ENCODE data around the gene TCTN1. TPM values are rescaled to one million over a fixed set of nuclear protein-coding genes. Genes with fewer than 3 reads are reported as not detected.
A peak's percentile ranks its signal among the peaks of the same experiment; 100 is the strongest.

The TCTN1 gene
- total RNA-seq (2021; ENCODE audit: unreplicated experiment) (27.0 TPM), Bru-seq, nascent RNA (percentile 62 among the genes with signal in this experiment), BruChase-seq, experiment 1, labeled RNA remaining after a 6-hour chase (percentile 54 among the genes with signal in this experiment), BruChase-seq, experiment 2, labeled RNA remaining after a 2-hour chase (percentile 69 among the genes with signal in this experiment)
- 15.6 and 20.4 TPM in 2 replicates for polyA plus RNA-seq (2012)
- long read RNA-seq, transcript TCTN1-225 (15 exons, 2,309 nt) = major isoform, 10 of 29 reads
- long read RNA-seq, partial matches to known transcripts = 4 of 29 reads
- long read RNA-seq, other reads (novel, unspliced or antisense) = 12 of 29 reads

GRCh38 chr12:110613771-110614684 is at the start of gene TCTN1:
TSS of gene TCTN1 (plus strand) at chr12:110614129. CDS start at chr12:110614183, 54 bp downstream.
- BruUV-seq (replicated peaks) = TSS peak; percentile 66
- Histone ChIP-seq H3K4me1 (ENCODE audit: control insufficient read depth in 1 of 2, insufficient read depth in 2 of 2, low read length in 2 of 2) (peaks cover 10 to 25% of the 10 kb centered on the region in 2 experiments; a peak in 3 of 4 replicates), H3K9me2 (ENCODE audit: insufficient read depth) (no peaks in the 10 kb centered on the region), H3K36me3 (ENCODE audit: control insufficient read depth in 1 of 2, insufficient read depth in 2 of 2, low read length in 2 of 2) (no peaks in the 10 kb centered on the region), H2AFZ (ENCODE audit: low read depth, low read length, poor library complexity, severe bottlenecking) (peak within 1 kb of the TSS; percentile 90), H3K9me3 (ENCODE audit: control insufficient read depth in 1 of 2, insufficient read depth in 1 of 2, low read depth in 1 of 2, low read length in 2 of 2) (no peaks in the 10 kb centered on the region), H3K9ac (ENCODE audit: low read length) (peak within 1 kb of the TSS; percentile 90), H3K27ac (ENCODE audit: low read depth, low read length) (peak within 1 kb of the TSS; percentile 21), H3K4me3 (replicated peaks in 1 of 2; ENCODE audit: low read depth in 1 of 2, low read length in 2 of 2) (peak within 1 kb of the TSS; percentile 84 to 95), H3K27me3 (ENCODE audit: insufficient read depth, low read length) (no peaks in the 10 kb centered on the region), H3K4me2 (ENCODE audit: low read length) (peak within 1 kb of the TSS; percentile 99), H3K79me2 (ENCODE audit: insufficient read depth, low read length) (no peaks in the 10 kb centered on the region; the same call in 1 of the 2 replicates), H4K20me1 (ENCODE audit: insufficient read depth) (no peaks in the 10 kb centered on the region)
- intact Hi-C loops (cut with micrococcal nuclease) = loop anchor here (10.0 kb wide), 1 partner anchor 81 kb away; no protein-coding TSS in a partner anchor
- RAD21 ChIA-PET (ENCODE audit: low non-redundant PET in 1 of 2, low total read pairs in 2 of 2, uncharacterized antibody in 2 of 2, unreplicated experiment in 2 of 2) = interaction anchor here (1.2 to 1.6 kb wide), 2 partner anchors 183 to 213 kb away, joined by 3 to 6 read pairs; no protein-coding TSS in a partner anchor
- ATAC-seq (peak; percentile 99), DNase-seq (ENCODE audit: low read depth, low spot score) (peak; percentile 76)
- CTCF ChIA-PET = interaction anchor here (1.1 to 2.3 kb wide), 2 partner anchors 12 to 213 kb away, joined by 3 to 6 read pairs; no protein-coding TSS in a partner anchor
- POLR2A ChIA-PET = no interaction called here
- TF ChIP-seq ATF3 (IDR thresholded peaks at IDR 0.05) (no peak), SIN3A (IDR thresholded peaks at IDR 0.05; ENCODE audit: low read depth) (peak; percentile 60), SRF (IDR thresholded peaks at IDR 0.05; ENCODE audit: low read depth) (no peak), ZFX (IDR thresholded peaks at IDR 0.05) (peak; percentile 97), FOSL1 (IDR thresholded peaks at IDR 0.05; ENCODE audit: low read depth) (no peak), ZNF274 (IDR thresholded peaks at IDR 0.05; ENCODE audit: low read depth, low read length) (no peak), REST (IDR thresholded peaks at IDR 0.05; ENCODE audit: low read depth) (no peak), CEBPB (IDR thresholded peaks at IDR 0.05; ENCODE audit: low read depth) (no peak), EZH2phosphoT487 (IDR thresholded peaks at IDR 0.05; ENCODE audit: borderline replicate concordance) (no peak), JUND (IDR thresholded peaks at IDR 0.05) (no peak), SP1 (IDR thresholded peaks at IDR 0.05; ENCODE audit: low read depth) (no peak), ELF1 (IDR thresholded peaks at IDR 0.05; ENCODE audit: borderline replicate concordance, low read depth) (no peak), POLR2AphosphoS5 (IDR thresholded peaks at IDR 0.05; ENCODE audit: low read depth, low read length) (peak; percentile 90), CTCF (IDR thresholded peaks at IDR 0.05 in 2 of 3, conservative IDR thresholded peaks at IDR 0.05 in 1 of 3; ENCODE audit: borderline replicate concordance in 1 of 3, insufficient read depth in 1 of 3, low read depth in 2 of 3, low read length in 2 of 3) (no peak), POLR2A (IDR thresholded peaks at IDR 0.05; ENCODE audit: borderline replicate concordance, extremely low read depth, insufficient read depth, insufficient read length) (peak; percentile 44), RAD21 (IDR thresholded peaks at IDR 0.05; ENCODE audit: low read depth) (no peak)
- TF ChIP-seq, protein P1, sequence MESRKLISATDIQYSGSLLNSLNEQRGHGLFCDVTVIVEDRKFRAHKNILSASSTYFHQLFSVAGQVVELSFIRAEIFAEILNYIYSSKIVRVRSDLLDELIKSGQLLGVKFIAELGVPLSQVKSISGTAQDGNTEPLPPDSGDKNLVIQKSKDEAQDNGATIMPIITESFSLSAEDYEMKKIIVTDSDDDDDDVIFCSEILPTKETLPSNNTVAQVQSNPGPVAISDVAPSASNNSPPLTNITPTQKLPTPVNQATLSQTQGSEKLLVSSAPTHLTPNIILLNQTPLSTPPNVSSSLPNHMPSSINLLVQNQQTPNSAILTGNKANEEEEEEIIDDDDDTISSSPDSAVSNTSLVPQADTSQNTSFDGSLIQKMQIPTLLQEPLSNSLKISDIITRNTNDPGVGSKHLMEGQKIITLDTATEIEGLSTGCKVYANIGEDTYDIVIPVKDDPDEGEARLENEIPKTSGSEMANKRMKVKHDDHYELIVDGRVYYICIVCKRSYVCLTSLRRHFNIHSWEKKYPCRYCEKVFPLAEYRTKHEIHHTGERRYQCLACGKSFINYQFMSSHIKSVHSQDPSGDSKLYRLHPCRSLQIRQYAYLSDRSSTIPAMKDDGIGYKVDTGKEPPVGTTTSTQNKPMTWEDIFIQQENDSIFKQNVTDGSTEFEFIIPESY (IDR thresholded peaks at IDR 0.05; ENCODE audit: extremely low read depth, insufficient replicate concordance, low read length) = peak; percentile 82

Data from HCT116 (cell line).